Measurements from ENCODE around the gene FRMD7.
"Not testable (repeated sequence)": the region's sequence is repeated elsewhere in the genome, so short reads cannot be mapped to it uniquely, and the experiment has no call there.

FRMD7 gene

GRCh38 chrX:132090403-132091159 lies 37.2 kb downstream of the FRMD7 start:
- DNase-seq = no peak

GRCh38 chrX:132088864-132089263 lies 39.0 kb downstream of the FRMD7 start:
- DNase-seq = no peak

- no peak for DNase-seq
Measured at GRCh38 chrX:132086672-132087071, 41.1 kb downstream of the FRMD7 start.

- no peak for DNase-seq
Measured at GRCh38 chrX:132085786-132086185, 42.0 kb downstream of the FRMD7 start.

- no peak for DNase-seq
Measured at GRCh38 chrX:132077912-132078311, 49.9 kb downstream of the FRMD7 start.

GRCh38 chrX:132077414-132077813 lies 50.4 kb downstream of the FRMD7 start:
- DNase-seq = no peak

GRCh38 chrX:132071254-132071653 lies 56.6 kb downstream of the FRMD7 start:
- DNase-seq = no peak

GRCh38 chrX:132068405-132068804 lies 59.4 kb downstream of the FRMD7 start:
- no peak for DNase-seq

- DNase-seq = no peak
Measured at GRCh38 chrX:132063862-132064261, 64.0 kb downstream of the FRMD7 start.

GRCh38 chrX:132063334-132063733 lies 64.5 kb downstream of the FRMD7 start:
- no peak for DNase-seq

GRCh38 chrX:132059973-132060540 lies 67.8 kb downstream of the FRMD7 start:
- no peak for DNase-seq

- no peak for DNase-seq
Measured at GRCh38 chrX:132058975-132059374, 68.8 kb downstream of the FRMD7 start.

- DNase-seq = no peak
Measured at GRCh38 chrX:132058050-132058449, 69.8 kb downstream of the FRMD7 start.

GRCh38 chrX:132051778-132052177 lies 76.0 kb downstream of the FRMD7 start:
- DNase-seq = not testable (repeated sequence)

GRCh38 chrX:132046533-132046932 lies 81.3 kb downstream of the FRMD7 start:
- no peak for DNase-seq

- no peak for DNase-seq
Measured at GRCh38 chrX:132045456-132045855, 82.4 kb downstream of the FRMD7 start.

- no peak for DNase-seq
Measured at GRCh38 chrX:132044953-132045352, 82.9 kb downstream of the FRMD7 start.

- DNase-seq = no peak
Measured at GRCh38 chrX:132043977-132044376, 83.8 kb downstream of the FRMD7 start.

- no peak for DNase-seq
Measured at GRCh38 chrX:132041015-132041414, 86.8 kb downstream of the FRMD7 start.

GRCh38 chrX:132040066-132040465 lies 87.8 kb downstream of the FRMD7 start:
- DNase-seq = no peak

- DNase-seq = no peak
Measured at GRCh38 chrX:132037479-132037993, 90.3 kb downstream of the FRMD7 start.

GRCh38 chrX:132034648-132035047 lies 93.2 kb downstream of the FRMD7 start:
- DNase-seq = no peak

GRCh38 chrX:132033166-132033565 lies 94.7 kb downstream of the FRMD7 start:
- DNase-seq = no peak

- no peak for DNase-seq
Measured at GRCh38 chrX:132031867-132032266, 96.0 kb downstream of the FRMD7 start.

- DNase-seq = no peak
Measured at GRCh38 chrX:132030264-132030663, 97.6 kb downstream of the FRMD7 start.
